Stimulated activated CD4-positive, alpha-beta T cell treated with anti-CD3 and anti-CD28 coated beads, TNF-alpha, amount 100 ng/mL, for 1 hour (primary cell): ENCODE measurements around the gene SVIL.

Experiments
- DNase-seq, 3 donors: peaks; one replicate each; pipeline ENCODE4 v3.0.0-alpha.2; 2020; ENCODE audit warnings: low read depth in 3 of 3, low spot score in 1 of 3

SVIL gene, protein sequence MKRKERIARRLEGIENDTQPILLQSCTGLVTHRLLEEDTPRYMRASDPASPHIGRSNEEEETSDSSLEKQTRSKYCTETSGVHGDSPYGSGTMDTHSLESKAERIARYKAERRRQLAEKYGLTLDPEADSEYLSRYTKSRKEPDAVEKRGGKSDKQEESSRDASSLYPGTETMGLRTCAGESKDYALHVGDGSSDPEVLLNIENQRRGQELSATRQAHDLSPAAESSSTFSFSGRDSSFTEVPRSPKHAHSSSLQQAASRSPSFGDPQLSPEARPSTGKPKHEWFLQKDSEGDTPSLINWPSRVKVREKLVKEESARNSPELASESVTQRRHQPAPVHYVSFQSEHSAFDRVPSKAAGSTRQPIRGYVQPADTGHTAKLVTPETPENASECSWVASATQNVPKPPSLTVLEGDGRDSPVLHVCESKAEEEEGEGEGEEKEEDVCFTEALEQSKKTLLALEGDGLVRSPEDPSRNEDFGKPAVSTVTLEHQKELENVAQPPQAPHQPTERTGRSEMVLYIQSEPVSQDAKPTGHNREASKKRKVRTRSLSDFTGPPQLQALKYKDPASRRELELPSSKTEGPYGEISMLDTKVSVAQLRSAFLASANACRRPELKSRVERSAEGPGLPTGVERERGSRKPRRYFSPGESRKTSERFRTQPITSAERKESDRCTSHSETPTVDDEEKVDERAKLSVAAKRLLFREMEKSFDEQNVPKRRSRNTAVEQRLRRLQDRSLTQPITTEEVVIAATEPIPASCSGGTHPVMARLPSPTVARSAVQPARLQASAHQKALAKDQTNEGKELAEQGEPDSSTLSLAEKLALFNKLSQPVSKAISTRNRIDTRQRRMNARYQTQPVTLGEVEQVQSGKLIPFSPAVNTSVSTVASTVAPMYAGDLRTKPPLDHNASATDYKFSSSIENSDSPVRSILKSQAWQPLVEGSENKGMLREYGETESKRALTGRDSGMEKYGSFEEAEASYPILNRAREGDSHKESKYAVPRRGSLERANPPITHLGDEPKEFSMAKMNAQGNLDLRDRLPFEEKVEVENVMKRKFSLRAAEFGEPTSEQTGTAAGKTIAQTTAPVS (N-terminal part only)

DNA sequence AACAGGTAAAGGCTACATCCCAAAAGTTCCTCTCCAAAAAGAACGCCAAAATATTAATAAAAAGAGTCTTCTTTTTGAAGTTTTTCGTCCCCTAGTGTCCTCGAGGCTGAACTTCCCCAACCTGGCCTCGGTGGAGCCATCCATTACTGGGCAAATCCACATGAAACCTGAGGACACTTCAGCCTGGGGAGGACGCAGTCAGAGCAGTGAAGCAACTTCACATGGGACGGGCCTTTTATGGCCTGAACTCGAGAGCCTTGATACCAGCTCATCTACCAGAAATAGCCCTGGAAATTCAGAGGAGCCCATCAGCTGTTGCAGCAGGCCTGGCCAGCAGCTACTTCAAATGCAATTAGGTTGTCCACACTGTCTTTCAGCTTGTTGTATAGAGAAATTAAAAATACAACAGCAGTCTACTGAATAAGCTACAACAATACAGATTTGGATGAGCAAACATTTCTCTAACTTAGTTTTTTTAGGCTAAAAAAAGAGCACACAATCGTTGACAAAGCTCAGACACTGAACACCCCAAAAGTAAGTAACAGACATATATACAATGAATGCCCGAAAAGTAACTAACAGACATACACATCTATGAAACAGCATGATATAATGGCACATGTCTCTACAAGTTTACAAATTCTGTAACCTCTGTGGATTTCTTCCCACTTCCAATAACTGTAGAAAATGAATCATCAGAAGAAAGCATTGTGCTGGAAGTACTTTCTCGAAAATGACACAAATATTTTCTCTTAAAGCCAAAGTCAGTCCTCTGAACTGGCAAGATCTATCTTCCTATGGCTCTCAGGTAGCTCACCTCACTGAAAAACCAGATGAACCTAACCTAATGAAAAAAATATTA, at the start of gene SVIL:
Gene SVIL, minus strand, starts transcription at position 208 of the 862 bp plus-strand sequence. CDS start 79,913 bp downstream, outside the sequence.
- no peak for DNase-seq

DNA sequence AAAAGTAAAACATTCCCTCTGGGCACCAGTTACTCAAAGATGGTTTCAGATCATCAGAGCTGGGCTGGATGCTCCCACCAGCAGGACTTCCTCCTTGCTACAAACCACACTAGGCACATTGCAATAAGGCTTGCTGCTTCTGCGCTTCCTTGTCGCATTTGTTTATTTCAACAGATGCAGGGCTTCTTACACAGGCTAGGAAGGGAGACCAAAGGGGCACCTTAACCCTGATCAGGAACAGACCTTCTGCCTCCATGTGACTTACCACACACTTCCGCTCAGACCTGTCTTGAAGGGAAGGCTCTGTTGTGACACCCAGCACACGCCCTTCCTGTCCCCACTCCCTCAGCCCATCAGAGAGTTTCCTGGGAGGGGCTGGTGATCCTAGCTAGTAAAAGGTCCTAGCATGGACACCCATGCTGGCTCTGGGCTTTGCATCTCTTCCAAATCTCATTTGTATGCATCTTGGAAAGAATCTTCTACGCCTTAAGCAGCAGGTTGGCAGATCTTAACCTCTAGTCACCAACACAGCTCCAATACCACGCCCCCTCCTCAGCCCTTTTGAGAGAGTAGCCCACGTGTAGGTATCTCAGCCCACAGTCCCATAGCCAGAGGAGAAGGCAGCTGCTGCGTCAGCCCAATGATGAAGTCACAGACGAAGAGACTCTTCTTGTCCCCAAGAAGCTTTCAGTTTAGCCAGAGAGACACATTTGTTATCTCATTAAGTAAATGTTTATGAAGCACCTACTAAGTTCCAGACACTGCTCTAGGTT, 47.1 kb upstream of the SVIL start:
- DNase-seq = peak in 2 of 3 donors; percentile 25

DNA sequence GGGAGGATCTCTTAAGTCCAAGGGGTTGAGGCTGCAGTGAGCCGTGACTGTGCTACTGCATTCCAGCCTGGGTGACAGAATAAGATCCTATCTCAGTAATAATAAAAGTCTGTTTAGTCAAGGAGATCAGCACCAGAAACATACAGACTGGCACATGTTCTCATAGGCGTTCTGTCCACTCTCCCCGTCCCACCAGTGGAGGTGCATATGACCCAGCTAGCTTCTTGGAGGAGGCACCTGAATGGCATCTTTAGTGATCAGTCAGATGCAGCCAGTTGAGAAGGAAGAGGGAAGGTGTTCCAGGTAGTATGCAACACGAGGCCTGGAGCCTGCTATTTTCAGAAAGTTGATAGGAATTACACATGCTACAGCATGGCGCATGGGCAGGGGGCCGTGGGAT, 45.3 kb upstream of the SVIL start:
- no peak for DNase-seq

DNA sequence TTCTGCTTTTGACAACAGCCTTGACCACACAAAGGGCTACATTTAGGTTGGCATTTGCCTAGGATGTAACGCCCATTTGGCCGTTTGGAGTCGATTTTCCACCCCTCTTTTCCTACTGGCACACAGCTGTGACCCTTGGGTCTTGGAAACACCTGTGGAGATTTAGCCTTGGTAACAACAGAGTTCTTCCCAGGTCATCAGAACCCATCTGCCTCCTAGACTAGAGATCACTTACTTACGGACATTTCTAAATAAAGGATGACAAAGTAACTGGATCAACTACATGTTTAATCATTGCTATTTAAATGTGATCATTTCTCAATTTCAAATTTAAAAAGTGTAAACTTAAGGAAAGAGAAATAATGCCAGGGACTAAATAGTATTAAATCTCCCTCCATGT, 42.0 kb upstream of the SVIL start:
- no peak for DNase-seq

DNA sequence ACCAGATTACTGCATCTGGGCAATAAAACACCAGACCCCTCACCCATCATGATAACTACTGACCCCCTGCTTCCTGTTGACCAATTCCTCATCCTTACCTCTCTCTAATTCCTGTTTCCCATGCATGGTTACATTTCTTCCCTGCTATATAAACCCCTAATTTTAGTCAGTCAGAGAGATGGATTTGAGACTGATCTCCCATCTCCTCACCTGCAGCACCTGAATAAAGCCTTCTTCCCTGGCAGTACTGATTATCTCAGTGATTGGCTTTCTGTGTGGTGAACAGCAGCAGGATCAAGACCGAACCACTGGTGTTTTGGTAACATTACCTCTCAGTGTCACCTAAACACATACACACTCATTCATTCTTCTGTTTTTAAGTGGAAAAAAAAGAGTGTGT, 41.2 kb upstream of the SVIL start:
- DNase-seq = no peak

DNA sequence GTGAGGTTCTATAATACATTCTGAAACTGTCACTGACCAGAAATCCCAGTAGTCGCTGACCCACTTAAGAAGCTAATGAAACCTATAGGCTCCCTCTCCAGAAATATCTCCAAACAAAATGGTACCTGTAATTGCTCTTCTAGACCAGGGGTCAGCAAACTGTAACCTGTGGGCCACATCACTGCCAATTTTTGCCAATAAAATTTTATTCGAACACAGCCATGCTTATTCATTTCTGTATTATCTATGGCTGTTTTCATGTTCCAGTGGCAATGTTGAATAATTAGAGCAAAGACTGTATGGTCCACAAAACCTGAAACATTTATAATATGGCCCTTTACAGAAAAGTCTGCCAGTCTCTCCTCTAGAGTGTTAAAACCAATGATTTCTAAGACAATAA, 37.2 kb upstream of the SVIL start:
- no peak for DNase-seq

DNA sequence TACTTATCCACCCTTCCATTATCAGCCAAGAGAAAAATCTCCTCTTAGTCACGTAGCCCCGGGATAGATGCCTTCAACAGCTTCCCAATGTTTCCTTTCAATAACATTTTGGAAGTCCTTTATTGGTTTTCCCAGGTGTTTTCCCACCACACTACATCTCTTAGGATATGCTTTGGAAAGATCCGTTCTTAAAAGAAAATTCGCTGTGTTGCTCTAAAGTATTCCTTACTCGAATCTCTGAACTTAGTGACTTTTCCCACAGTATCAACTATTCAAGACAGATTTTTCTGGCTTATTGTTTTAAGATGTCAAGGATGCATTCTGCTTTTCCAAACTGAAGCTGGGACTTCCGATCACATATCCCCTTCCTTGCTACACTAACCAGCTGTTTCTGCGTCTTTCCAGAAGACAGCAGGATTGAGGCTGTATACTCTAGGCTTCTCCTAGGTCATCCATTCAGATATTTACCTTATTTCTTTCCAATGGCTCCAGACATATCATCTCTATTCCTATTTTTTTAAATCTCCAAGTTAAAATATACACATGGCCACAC, 36.5 kb upstream of the SVIL start:
- no peak for DNase-seq

DNA sequence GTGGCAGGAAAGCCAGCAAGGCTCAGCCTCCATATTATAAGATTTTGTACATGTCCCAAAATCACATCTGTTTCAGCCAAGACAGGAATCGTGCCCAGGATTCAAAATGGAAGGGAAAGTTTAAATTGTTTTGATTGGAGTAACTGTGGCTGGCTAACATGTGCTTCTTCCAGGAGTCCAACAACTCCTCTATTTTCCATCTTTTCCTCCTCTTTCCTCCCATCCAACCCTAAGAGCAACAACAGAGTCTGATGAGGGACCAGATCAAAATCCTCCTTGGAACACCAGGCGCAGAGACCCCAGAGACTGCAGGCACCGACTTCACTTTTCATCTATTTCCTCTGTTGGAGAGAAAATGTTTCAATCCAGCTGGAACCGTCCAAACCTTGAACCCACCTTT, 36.0 kb upstream of the SVIL start:
- no peak for DNase-seq

DNA sequence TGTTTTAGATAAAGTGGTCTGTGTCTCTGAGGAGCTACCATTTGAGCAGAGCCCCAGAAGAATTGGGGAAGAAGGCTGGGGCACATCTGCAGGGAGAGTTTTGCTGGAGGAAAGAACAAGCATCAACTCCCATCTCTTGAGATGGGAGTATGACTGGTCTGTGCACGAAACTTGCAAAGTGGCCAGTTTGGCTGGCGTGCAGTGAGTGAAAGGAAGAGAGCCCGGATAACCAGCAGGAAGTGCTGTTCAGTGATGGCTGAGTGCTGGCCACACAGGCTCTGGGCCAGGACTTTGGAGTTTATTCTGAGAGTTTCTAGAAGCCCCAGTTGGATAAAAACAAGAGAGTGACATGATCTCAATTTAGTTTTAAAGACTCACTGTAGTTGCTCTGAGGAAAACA, 34.4 kb upstream of the SVIL start:
- DNase-seq = no peak

DNA sequence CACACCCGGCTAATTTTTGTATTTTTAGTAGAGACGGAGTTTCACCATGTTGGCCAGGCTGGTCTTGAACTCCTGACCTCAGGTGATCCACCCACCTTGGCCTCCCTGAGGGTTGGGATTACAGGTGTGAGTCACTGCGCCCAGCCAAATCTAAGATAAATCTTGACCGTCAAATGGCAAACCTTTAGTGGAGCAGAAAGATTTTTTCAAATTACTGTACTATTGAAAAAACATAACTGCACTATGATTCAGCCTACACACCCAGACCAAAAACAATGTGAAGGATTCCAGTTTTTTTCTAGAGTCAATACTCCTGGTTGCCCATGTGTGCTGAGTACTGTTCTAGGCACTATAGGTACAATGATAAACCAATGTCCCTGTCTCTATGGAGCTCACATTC, 33.9 kb upstream of the SVIL start:
- DNase-seq = no peak

DNA sequence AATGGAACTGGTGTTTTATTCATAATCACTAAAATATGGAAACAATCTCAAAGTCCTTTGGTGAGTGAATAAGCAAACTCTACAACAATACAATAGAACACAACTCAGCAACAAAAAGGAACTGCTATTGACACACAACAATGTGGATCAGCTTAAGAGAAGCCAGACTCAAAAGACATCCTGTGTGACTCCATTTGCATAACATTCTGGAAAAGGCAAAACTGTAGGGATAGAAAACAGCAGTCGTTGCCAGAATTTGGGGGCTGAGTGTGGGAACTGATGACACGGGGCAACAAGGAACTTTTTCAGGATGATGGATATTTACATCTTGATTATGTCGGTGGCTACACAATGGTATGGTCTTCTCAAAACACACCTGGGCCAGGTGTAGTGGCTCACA, 32.4 kb upstream of the SVIL start:
- DNase-seq = no peak

DNA sequence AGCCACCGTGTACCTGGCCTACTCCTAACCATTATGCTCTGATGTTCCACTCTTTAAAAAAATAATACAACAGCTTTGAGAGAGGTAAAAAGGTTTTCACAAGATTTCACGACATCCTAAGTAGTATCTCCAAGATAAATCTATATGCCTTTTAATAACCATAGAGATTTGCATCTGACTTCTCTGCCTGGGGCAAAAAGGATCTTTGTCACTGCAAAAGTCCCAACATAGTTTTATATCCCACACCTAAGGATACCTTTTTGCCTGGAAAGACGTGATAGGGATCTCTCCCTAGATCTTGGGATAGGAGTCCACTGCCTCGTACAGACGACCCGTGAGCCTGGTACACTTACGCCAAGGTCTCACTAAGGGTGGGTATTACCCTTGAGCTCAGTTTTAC, 31.4 kb upstream of the SVIL start:
- DNase-seq = no peak

DNA sequence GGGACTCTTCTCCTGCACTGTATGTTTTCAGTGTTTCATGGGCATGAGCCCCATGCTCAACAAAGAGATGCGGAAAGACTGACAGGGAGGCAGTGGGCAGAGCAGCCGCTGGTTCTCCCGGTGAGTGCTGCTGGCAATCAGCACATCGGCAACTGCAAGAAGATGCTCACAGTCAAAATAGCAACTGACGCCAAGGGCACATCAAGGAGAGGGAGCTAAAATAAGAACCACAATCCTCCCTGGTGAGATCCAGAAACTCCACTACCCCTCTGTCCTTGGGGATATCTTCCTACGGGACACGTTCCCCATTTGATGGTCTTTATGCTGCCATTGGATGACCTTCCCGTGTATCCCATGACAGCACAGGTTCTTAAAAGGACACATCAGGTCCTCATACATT, 28.9 kb upstream of the SVIL start:
- no peak for DNase-seq

DNA sequence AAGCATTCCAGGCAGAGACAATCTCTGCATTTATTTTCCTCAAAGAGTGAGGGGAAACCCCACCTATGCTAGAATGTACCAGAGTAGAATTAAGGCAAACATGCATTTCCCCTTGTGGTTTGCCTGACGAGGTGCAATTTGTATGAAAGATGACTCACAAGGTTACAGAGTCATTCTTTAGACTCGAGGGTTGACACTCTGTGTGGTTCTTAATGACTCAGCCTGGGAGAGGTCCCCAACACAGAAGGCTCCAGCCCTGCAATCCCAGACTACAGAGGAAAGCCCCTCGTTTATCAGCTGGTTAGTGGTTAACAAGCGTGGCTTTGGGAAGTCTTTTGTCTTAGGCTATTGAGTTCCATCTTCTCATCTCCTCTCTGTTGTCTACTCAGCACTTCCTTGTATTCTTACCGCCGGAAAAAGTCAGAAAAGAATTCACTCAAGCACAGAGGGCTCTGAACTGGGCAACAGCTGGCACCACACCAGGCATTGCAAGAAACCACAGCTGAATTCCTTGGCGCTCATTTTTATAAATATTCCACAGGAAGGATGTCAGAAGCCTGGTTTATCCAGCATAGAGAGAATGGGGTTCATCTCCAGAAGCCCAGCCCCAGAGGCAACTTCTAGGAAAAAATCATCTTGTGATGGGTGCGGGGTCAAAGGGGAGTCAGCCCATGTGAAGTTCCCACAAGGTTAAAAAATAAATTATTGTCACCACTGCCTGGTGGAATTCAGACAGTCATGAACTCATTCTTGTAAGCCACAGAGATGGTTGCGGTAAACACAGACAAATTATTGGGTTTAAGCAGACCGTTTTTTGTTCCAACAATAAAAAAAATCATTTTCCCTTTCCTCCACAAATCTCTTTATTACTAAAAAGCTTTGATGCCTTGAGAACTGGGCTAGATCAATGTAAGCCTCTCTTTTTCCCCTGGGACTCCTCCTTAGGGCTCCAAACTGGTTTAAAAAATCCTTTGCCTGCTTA, 24.5 kb upstream of the SVIL start:
- peak; percentile 26 to 50 (median 37) for DNase-seq

DNA sequence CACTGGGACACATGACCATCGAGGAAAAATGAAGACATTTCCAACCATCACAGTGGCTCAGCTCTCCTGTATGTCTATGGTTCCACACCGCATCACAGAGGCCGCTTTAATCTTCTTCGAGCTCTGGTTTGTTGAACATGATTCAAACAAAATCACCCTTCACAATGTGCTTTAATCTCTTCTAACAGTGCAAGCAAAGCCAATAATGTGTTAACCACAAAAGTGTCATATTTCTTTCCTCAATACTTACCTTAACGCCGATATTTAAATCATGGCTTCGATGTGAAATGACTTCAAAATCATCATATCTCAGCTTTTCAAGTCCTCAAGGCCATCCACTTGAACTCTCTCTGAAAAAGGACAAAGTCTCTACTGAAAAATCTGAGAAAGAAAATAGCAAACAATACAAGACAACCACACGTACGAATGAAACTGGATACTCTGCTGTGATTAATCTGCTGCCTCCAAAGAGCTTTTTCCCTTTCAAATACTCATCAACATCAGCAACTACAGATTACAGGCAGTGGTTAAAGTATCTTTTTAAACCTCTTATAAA, 23.0 kb upstream of the SVIL start:
- no peak for DNase-seq

DNA sequence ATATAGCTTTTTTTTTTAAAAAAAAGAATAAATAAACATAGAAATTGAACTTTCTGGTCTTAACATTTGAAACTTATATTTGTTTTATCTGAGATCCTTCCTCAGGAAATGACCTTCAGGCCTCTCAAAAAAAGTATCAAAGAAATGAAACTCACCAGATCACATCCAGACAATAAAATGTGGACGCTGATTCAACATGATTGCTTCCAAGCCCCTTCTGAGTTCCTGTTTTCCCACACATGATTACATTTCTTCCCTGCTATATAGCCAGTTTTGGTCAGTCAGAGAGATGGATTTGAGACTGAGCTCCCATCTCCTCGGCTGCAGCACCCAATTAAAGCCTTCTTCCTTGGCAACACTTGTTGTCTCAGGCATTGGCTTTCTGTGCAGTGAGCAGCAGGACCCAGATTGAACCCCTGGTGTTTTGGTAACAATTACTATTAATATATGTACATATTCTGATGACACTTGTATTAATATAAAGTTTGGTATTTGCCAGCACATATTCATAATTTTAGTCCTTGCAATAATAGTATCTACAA, 21.8 kb upstream of the SVIL start:
- DNase-seq = no peak

DNA sequence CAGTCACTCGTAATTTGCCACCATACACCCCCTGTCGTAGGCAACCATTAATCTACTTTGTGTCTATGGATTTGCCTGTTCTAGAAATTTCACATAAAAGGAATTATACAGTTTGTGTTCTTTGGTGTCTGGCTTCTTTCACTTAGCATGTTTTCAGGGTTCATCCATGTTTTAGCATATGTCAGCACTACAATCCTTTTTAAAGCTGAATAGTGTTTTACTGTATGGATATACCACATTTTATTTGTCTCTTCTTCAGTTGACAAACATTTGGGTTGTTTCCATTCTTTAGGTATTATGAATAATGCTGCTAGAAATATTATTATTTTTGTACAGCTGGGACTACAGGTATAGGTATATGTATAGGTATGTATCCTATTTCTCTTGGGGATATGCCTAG, 17.4 kb upstream of the SVIL start:
- DNase-seq = no peak

DNA sequence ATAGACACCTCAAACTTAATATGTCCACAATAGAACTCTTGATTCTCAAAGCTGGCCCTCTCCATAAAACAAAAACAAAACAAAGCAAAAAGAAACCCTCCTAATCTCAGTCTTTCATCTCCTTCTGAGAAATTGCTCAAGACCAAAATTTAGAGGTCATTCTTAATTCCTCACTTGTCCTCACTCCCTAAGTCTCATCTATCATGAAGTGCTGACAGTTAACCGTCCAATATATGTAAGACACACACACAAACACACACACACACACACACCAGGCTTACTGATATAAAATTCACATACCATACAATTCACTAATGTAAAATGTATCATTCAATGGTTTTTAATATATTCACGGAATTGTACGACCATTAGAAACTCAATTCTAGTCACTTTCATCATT, 17.0 kb upstream of the SVIL start:
- no peak for DNase-seq
